SK-N-SH treated with all-trans-retinoic acid at 6 μM for 48 hours (cell line): ENCODE measurements around the gene GNAQ.

Experiments
- ATAC-seq: fragments of 200-7000 bp; cut with Tn5 transposase; 3 replicates; pipeline ENCODE4 v1.9.1; 2020; ENCODE audit warnings: mild to moderate bottlenecking, moderate library complexity
- ARNTL ChIP-seq: fragments of 450-650 bp; formaldehyde crosslinking; IDR thresholded peaks from 2 replicates; pipeline ENCODE4 v1.5.0; 2020; ENCODE audit warnings: low read depth, mild to moderate bottlenecking, moderate library complexity, borderline replicate concordance
- BACH2 ChIP-seq: fragments of 250-450 bp; sonication (Bioruptor Pico); IDR thresholded peaks from 2 replicates; pipeline ENCODE4 v1.9.0; 2021; ENCODE audit warnings: mild to moderate bottlenecking, borderline replicate concordance
- CREB5 ChIP-seq: fragments of 250-450 bp; sonication (Bioruptor Pico); IDR thresholded peaks from 2 replicates; pipeline ENCODE4 v1.5.1; 2020; ENCODE audit warnings: low read depth, mild to moderate bottlenecking, moderate library complexity
- CSDC2 ChIP-seq: fragments of 250-450 bp; sonication (Bioruptor Pico); IDR thresholded peaks from 2 replicates; pipeline ENCODE4 v1.5.0; 2020; ENCODE audit warnings: mild to moderate bottlenecking, moderate library complexity
- CSRNP3 ChIP-seq: fragments of 250-450 bp; sonication (Bioruptor Pico); IDR thresholded peaks from 2 replicates; pipeline ENCODE4 v1.5.1; 2021; ENCODE audit warnings: mild to moderate bottlenecking, moderate library complexity
- ESRRG ChIP-seq: fragments of 250-450 bp; sonication (Bioruptor Pico); IDR thresholded peaks from 2 replicates; pipeline ENCODE4 v1.6.1; 2021; ENCODE audit warnings: mild to moderate bottlenecking
- GLIS3 ChIP-seq: fragments of 250-450 bp; sonication (Bioruptor Pico); IDR thresholded peaks from 2 replicates; pipeline ENCODE4 v1.5.0; 2020; ENCODE audit warnings: mild to moderate bottlenecking, moderate library complexity
- ISL1 ChIP-seq: fragments of 250-450 bp; sonication (Bioruptor Pico); IDR thresholded peaks from 2 replicates; pipeline ENCODE4 v2.1.2; 2022; ENCODE audit warnings: mild to moderate bottlenecking, moderate library complexity
- OSR1 ChIP-seq: fragments of 250-450 bp; sonication (Bioruptor Pico); IDR thresholded peaks from 2 replicates; pipeline ENCODE4 v1.8.0; 2022; ENCODE audit warnings: moderate library complexity, mild to moderate bottlenecking, inconsistent platforms
- POU6F1 ChIP-seq: fragments of 250-450 bp; sonication (Bioruptor Pico); IDR thresholded peaks from 2 replicates; pipeline ENCODE4 v1.8.0; 2021; ENCODE audit warnings: low read depth, mild to moderate bottlenecking, moderate library complexity, borderline replicate concordance
- PPARA ChIP-seq: fragments of 250-450 bp; sonication (Bioruptor Pico); IDR thresholded peaks from 2 replicates; pipeline ENCODE4 v1.5.0; 2020; ENCODE audit warnings: mild to moderate bottlenecking, borderline replicate concordance
- RARB ChIP-seq: fragments of 250-450 bp; sonication (Bioruptor Pico); IDR thresholded peaks from 2 replicates; pipeline ENCODE4 v1.8.0; 2021; ENCODE audit warnings: mild to moderate bottlenecking, moderate library complexity
- SNAI2 ChIP-seq: fragments of 250-450 bp; sonication (Bioruptor Pico); IDR thresholded peaks from 2 replicates; pipeline ENCODE4 v1.5.0; 2020; ENCODE audit warnings: mild to moderate bottlenecking, moderate library complexity
- TCF4 ChIP-seq: fragments of 250-450 bp; sonication (Bioruptor Pico); IDR thresholded peaks from 2 replicates; pipeline ENCODE4 v1.8.0; 2021; ENCODE audit warnings: mild to moderate bottlenecking, moderate library complexity, borderline replicate concordance
- TOX ChIP-seq: fragments of 250-450 bp; sonication (Bioruptor Pico); IDR thresholded peaks from 2 replicates; pipeline ENCODE4 v1.8.0; 2021; ENCODE audit warnings: mild to moderate bottlenecking, moderate library complexity, borderline replicate concordance
- ZC3H10 ChIP-seq: fragments of 250-450 bp; sonication (Bioruptor Pico); IDR thresholded peaks from 2 replicates; pipeline ENCODE4 v1.5.1; 2021; ENCODE audit warnings: mild to moderate bottlenecking, moderate library complexity
- ZFP3 ChIP-seq: fragments of 250-450 bp; sonication (Bioruptor Pico); IDR thresholded peaks from 2 replicates; pipeline ENCODE4 v1.5.0; 2020; ENCODE audit warnings: mild to moderate bottlenecking, moderate library complexity
- ZFP30 ChIP-seq: fragments of 450-650 bp; formaldehyde crosslinking; IDR thresholded peaks from 2 replicates; pipeline ENCODE4 v1.5.0; 2022; ENCODE audit warnings: mild to moderate bottlenecking, moderate library complexity
- ZNF565 ChIP-seq: fragments of 450-650 bp; formaldehyde crosslinking; conservative IDR thresholded peaks from 2 replicates; pipeline ENCODE4 v1.5.0; 2020; ENCODE audit warnings: low read depth, mild to moderate bottlenecking, moderate library complexity
- ZNF70 ChIP-seq: fragments of 450-650 bp; formaldehyde crosslinking; IDR thresholded peaks from 2 replicates; pipeline ENCODE4 v1.5.0; 2020; ENCODE audit warnings: mild to moderate bottlenecking, moderate library complexity
- TF ChIP-seq, protein P1 (sequence below): fragments of 250-450 bp; sonication (Bioruptor Pico); IDR thresholded peaks from 2 replicates; pipeline ENCODE4 v1.5.0; 2020; ENCODE audit warnings: mild to moderate bottlenecking, moderate library complexity
- TF ChIP-seq, protein P2 (sequence below): fragments of 250-450 bp; sonication (Bioruptor Pico); IDR thresholded peaks from 2 replicates; pipeline ENCODE4 v1.8.0; 2020; ENCODE audit warnings: mild to moderate bottlenecking, moderate library complexity, borderline replicate concordance

Gene GNAQ

GRCh38 chr9:77987081-77987656, 44.4 kb downstream of the GNAQ start (continued):
- TF ChIP-seq, protein P1, sequence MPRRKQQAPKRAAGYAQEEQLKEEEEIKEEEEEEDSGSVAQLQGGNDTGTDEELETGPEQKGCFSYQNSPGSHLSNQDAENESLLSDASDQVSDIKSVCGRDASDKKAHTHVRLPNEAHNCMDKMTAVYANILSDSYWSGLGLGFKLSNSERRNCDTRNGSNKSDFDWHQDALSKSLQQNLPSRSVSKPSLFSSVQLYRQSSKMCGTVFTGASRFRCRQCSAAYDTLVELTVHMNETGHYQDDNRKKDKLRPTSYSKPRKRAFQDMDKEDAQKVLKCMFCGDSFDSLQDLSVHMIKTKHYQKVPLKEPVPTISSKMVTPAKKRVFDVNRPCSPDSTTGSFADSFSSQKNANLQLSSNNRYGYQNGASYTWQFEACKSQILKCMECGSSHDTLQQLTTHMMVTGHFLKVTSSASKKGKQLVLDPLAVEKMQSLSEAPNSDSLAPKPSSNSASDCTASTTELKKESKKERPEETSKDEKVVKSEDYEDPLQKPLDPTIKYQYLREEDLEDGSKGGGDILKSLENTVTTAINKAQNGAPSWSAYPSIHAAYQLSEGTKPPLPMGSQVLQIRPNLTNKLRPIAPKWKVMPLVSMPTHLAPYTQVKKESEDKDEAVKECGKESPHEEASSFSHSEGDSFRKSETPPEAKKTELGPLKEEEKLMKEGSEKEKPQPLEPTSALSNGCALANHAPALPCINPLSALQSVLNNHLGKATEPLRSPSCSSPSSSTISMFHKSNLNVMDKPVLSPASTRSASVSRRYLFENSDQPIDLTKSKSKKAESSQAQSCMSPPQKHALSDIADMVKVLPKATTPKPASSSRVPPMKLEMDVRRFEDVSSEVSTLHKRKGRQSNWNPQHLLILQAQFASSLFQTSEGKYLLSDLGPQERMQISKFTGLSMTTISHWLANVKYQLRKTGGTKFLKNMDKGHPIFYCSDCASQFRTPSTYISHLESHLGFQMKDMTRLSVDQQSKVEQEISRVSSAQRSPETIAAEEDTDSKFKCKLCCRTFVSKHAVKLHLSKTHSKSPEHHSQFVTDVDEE (CRISPR knock-in tag), result peak; percentile 71; the same call in 1 of the 2 replicates
- no peak for TF ChIP-seq CSDC2
- peak; percentile 86 for TF ChIP-seq TCF4 (CRISPR knock-in tag)
- TF ChIP-seq SNAI2 (CRISPR knock-in tag), result peak; percentile 99
- TF ChIP-seq PPARA (CRISPR knock-in tag), result no peak
- no peak for TF ChIP-seq ZFP3 (CRISPR knock-in tag)
- no peak for TF ChIP-seq ARNTL (CRISPR knock-in tag)
- peak; percentile 87 for TF ChIP-seq ISL1

GRCh38 chr9:77985996-77986395, 45.6 kb downstream of the GNAQ start:
- no peak for ATAC-seq
- TF ChIP-seq, protein P1 (CRISPR knock-in tag), result no peak
- TF ChIP-seq GLIS3 (CRISPR knock-in tag) (no peak), ZC3H10 (CRISPR knock-in tag) (no peak), TOX (CRISPR knock-in tag) (no peak), TCF4 (CRISPR knock-in tag) (no peak), CSRNP3 (no peak), POU6F1 (CRISPR knock-in tag) (no peak), PPARA (CRISPR knock-in tag) (no peak), ISL1 (no peak), CREB5 (CRISPR knock-in tag) (no peak), ESRRG (CRISPR knock-in tag) (no peak), BACH2 (CRISPR knock-in tag) (no peak), ZFP30 (CRISPR knock-in tag) (no peak), SNAI2 (CRISPR knock-in tag) (no peak), ZNF70 (CRISPR knock-in tag) (no peak), ARNTL (CRISPR knock-in tag) (no peak), ZNF565 (CRISPR knock-in tag) (no peak), OSR1 (CRISPR knock-in tag) (no peak), ZFP3 (CRISPR knock-in tag) (no peak)

DNA sequence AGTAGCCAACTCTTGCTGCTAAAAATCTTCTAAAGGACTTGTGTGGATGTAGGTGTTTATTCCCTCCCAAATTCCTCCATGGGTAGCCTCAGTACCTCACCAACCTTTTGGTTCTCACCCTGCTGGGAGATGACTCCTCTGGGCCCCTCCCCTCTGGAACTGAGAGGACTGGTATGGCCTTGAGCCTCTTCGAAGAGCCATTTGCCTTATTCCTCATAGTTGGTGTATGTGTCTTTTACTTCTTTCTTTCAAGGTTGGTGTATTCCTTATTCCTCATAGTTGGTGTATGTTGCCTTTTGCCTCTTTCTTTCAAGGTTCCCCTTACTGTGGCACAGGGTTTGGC, 48.3 kb downstream of the GNAQ start:
- ATAC-seq, result no peak
- TF ChIP-seq ESRRG (CRISPR knock-in tag) (no peak), SNAI2 (CRISPR knock-in tag) (no peak), CREB5 (CRISPR knock-in tag) (no peak), GLIS3 (CRISPR knock-in tag) (no peak), ZFP30 (CRISPR knock-in tag) (no peak), CSRNP3 (no peak), TCF4 (CRISPR knock-in tag) (no peak), CSDC2 (no peak), ISL1 (no peak), RARB (CRISPR knock-in tag) (no peak)
- TF ChIP-seq, protein P2, sequence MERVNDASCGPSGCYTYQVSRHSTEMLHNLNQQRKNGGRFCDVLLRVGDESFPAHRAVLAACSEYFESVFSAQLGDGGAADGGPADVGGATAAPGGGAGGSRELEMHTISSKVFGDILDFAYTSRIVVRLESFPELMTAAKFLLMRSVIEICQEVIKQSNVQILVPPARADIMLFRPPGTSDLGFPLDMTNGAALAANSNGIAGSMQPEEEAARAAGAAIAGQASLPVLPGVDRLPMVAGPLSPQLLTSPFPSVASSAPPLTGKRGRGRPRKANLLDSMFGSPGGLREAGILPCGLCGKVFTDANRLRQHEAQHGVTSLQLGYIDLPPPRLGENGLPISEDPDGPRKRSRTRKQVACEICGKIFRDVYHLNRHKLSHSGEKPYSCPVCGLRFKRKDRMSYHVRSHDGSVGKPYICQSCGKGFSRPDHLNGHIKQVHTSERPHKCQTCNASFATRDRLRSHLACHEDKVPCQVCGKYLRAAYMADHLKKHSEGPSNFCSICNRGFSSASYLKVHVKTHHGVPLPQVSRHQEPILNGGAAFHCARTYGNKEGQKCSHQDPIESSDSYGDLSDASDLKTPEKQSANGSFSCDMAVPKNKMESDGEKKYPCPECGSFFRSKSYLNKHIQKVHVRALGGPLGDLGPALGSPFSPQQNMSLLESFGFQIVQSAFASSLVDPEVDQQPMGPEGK (CRISPR knock-in tag), result no peak
